ENCODE measurements around the gene VEZT.

DNA sequence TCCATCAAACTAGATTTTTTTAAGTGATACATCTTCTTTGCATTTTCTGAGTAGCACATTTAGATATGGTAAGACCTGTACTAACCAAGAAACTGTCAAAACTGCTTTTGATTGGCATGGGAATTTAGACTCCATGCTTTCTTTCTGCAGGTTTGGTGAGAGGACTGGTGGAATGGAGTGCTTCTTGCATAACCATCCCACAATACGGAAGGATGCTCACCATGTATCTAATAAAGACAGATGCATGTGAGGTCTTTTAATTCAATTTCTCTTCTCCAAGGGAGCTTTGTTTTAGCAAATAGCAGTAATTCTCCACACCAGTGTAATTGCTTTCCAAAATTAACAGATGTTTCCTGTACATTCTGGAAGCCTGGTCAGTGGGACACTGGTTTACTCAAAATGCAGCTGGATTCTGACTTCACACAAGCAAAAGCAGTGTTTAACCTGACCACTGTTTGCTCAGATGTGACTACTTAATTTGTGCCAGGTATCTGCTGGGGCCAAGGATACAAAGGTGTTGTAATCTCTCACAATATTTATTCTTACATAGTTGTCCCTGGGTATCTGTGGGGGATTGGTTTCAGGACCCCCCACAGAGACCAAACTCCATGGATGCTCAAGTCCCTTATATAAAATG lies 26.4 kb upstream of the VEZT start:
- TF ChIP-seq, protein P1, sequence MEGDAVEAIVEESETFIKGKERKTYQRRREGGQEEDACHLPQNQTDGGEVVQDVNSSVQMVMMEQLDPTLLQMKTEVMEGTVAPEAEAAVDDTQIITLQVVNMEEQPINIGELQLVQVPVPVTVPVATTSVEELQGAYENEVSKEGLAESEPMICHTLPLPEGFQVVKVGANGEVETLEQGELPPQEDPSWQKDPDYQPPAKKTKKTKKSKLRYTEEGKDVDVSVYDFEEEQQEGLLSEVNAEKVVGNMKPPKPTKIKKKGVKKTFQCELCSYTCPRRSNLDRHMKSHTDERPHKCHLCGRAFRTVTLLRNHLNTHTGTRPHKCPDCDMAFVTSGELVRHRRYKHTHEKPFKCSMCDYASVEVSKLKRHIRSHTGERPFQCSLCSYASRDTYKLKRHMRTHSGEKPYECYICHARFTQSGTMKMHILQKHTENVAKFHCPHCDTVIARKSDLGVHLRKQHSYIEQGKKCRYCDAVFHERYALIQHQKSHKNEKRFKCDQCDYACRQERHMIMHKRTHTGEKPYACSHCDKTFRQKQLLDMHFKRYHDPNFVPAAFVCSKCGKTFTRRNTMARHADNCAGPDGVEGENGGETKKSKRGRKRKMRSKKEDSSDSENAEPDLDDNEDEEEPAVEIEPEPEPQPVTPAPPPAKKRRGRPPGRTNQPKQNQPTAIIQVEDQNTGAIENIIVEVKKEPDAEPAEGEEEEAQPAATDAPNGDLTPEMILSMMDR (IDR thresholded peaks at IDR 0.05): no peak
- no peak for TF ChIP-seq POLR2A (IDR thresholded peaks at IDR 0.05)
